ENCODE results near the gene SNRK.
"Not testable (repeated sequence)": the region's sequence is repeated elsewhere in the genome, so short reads cannot be mapped to it uniquely, and the experiment has no call there.

The SNRK gene

DNA sequence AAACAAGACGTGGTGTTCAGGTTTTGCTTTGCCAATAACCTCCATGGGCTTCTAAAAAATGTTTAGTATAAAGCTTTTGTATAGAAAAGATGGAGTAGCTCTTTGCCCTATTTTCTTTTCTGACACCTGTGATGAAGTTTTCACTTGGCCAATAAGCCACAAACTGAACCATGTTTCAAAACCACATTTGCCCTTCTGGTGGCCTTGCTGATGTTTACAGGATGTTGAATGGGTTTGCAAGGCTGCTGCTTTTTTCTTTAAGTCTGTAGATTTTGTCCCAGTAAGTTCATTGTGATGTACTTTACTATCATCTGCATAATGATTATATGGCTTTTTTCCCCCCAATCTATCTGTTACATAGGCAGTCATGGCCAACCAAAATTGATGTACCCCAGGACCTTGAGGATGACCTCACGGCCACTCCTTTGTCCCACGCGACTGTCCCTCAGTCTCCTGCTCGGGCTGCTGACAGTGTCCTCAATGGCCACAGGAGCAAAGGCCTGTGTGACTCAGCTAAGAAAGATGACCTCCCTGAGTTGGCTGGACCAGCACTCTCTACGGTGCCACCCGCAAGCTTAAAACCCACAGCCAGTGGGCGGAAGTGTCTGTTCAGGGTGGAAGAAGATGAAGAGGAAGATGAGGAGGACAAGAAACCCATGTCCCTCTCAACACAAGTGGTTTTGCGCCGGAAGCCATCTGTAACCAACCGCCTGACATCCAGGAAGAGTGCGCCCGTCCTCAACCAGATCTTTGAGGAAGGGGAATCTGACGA is 60.8 kb downstream of the SNRK start:
- DNase-seq = no peak

DNA sequence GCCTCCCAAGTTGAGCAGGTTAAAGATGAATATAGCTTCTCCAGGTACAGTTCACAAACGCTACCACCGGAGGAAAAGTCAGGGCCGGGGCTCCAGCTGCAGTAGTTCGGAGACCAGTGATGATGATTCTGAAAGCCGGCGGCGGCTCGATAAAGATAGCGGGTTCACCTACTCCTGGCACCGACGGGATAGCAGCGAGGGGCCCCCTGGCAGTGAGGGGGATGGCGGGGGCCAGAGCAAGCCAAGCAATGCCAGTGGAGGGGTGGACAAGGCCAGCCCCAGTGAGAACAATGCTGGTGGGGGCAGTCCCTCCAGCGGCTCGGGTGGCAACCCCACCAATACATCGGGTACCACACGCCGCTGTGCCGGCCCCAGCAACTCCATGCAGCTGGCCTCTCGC is 61.4 kb downstream of the SNRK start:
- DNase-seq = no peak

DNA sequence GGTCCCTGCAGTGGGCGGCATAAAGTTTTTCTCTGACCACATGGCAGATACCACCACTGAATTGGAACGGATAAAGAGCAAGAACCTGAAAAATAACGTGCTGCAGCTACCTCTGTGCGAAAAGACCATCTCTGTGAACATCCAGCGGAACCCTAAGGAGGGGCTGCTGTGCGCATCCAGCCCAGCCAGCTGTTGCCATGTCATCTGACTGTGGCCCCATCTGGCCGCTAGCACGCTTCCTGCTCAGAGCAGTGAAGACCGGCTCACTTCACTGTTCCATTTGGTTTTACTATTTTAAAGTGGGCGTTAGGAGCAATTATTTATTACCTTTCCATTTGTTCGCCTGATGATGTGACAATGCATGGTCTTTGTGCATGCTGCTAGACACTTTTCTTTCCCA is 62.0 kb downstream of the SNRK start:
- no peak for DNase-seq

DNA sequence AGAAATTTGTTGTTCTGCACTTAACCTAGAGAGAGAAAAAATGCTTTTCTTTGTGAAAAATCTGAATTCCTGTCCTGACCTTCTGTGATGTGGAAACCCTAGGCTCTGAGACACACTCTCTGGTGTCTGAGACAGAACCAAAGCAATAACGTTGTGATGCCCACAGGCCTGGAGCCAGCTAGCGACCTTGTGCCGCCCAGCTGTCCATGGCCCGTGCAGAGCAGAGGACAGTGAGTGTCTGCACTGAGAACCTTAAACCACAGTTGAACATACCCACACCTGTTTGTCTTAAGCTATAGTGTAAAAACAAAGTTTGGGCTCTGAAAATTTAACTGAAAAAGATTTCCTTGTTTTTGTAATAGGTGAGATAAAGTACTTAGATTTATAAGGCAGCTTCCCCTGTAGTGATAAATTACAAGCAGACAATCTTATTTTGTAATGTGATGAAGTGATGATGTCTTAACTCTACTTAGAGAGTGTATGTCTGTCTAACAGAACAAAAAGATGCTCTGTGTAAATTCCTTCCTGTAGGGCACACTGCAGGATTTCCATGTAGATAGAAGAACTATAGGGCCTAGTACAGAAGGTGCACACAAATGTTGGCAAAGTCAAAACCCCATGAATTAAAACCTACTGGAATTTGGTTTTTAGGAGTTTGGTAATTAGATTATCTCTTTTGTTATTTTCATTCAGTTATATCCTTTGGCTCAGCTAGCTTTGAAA is 62.7 kb downstream of the SNRK start:
- DNase-seq = no peak

DNA sequence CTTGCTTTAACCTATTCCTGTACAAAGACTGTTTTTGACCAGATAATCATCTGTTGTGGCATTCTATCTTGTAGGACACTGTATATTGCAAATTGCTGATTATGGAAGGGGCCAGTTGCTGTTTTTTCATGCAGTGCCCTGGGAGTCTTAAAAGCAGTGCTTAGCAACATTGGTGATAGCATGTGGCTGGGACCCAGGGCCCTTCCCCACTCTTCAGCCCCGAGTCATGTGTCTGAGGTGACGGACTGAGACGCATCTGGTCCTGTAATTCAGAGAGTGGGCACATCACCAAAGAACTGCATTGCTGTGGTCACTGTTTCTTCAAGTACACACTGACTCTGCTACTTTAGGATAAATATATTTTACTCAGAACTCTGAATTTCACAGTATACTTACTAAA is 63.4 kb downstream of the SNRK start:
- no peak for DNase-seq

DNA sequence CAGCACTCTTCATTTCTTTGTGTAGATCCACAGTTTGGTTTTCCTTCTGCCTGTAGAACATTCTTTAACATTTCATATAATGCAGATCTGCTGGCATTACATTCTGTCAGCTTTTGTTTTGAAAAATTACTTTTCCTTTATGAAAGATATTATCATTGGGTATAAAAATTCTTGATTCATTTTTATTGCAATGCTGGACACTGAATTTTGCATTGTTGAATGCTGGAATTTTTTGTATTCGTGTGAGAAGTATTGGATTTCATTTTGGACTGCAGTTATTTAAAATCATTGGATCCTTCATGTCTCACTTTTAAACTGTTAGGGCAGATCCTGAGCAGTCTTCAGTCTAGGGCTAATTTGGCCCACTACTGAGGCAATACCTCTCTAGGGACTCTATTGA is 67.1 kb downstream of the SNRK start:
- DNase-seq = no peak

DNA sequence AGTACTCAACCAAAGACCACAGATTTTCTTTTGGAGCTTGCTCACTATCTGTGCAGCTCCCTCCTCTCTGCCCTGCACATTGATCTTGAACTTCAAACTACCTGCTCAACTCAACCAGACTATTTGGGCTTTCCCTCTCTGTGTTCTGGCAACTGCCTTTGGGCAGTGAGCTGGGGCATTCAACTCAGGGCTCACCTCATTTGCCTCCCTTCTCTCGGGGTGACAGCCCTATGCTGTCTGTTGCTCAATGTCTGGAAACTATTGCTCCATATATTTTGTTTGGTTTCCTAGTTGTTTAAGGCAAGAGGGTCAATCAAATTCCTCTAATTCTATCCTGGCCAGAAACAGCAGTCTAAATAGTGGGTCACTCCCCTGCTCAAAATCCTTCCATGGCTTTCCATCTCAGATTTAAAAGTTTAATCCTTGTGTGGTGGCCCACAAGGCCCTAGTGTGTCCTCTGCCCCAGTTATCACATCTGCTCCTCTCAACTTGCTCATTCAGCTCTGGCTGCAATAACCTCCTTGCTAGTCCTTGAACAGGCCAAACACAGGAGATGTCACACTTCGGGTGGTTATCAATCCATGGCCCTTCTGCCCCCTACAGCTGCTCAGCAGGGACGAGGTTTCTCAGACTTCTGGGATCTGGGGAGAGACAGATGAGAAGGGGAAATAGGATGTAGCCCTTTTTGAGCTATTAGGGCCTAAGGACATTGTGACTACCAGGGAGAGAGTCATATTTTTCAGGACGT is 67.8 kb downstream of the SNRK start:
- DNase-seq = no peak

DNA sequence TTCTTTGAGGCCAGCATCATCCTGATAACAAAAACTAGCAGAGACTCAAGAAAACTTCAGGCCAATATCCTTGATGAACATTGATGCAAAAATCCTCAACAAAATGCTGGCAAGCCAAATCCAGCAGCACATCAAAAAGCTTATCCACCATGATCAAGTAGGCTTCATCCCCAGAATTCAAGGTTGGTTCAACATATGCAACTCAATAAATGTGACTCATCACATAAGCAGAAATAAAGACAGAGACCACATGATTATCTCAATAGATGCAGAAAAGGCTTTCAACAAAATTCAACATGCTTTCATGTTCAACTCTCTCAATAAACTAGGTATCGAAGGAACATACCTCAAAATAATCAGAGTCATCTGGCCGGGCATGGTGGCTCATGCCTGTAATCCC is 69.7 kb downstream of the SNRK start:
- DNase-seq = not testable (repeated sequence)

DNA sequence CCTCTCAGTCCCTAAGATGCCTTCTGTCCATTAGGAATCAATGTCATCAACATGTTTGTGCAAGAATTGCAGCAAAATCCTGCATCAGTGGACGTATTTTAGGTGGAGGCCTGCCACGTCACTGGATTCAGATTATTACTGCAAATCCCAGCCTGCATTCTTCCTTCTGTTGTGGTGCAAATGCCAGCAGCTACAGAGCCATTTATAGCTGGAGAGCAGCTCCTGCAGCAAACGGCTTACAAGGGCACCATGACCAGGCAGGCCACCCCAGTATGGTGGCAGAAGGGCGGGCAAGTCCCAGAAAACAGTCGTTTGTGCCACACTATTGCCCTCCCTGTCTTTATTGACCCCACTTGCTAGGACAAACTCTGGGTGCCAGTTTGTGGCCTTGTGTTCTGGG is 74.7 kb downstream of the SNRK start:
- no peak for DNase-seq

DNA sequence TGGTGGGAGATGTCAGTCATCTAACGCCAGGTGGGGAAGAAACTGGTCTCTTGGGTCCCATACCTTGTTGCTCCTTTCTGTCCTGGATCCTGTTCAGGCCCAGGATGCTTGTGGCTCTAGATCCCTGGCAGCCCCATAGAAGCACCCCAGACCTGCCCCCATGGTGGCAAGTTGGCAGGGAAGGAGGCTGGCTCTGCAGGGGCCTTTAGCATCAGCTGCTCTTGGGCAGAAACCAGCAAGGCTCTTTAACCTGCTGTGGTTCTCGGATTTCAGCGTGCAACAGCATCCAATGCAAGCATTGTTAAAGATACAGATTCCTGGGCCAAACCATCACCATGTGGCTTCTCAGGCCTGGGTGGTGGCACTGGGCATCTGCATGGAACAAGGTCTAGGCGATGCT is 75.8 kb downstream of the SNRK start:
- no peak for DNase-seq

DNA sequence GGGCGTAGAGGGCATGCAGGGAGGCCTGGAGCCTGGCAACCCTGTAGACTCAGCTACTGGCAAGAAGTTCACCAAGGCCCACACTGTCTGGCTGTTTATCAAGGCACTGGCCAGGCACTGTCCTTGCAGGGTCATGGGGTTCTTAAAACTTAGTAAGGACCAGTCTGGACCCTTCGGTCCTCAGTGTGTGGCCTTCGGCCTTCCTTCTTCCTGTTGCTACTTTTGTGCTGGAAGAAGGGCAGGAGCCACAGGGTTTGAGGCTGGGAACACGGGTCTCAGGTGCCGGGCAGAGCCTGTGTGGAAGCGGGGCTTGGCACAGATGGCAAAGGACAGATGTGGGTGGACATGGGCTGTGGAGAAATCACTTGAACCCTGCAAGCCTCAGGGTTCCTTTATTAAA is 76.6 kb downstream of the SNRK start:
- no peak for DNase-seq

DNA sequence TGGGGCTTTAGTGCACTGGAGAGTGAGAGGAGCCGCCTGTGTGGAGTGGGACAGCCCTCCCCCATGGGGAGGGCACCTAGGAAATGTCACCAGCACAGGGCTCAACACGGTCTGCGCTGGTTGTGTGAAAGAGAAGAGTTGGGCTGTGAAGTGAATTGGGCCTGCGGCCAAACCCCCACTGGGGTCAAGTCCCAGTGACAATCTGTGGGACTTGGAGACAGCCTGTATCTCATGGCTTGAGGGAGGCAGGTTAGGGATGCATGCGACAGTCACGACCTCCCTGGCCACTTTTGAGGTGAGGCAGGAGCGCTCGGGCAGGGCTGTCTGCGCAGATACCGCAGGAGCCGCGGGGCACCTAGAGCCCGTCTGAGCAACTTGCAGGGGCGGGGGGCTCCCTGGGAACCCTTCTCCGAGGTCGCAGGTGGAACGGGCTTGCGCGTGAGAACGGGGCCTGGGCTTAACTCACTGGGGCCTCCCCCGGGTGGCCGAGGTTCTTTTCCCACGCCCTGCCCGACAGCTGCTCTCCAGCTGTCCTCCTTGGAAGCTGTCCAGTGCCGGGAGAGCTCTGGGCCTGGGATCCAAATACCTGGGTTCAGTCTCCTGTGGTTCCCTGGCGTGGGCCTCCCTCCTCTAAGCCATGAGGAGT is 77.4 kb downstream of the SNRK start:
- no peak for DNase-seq

DNA sequence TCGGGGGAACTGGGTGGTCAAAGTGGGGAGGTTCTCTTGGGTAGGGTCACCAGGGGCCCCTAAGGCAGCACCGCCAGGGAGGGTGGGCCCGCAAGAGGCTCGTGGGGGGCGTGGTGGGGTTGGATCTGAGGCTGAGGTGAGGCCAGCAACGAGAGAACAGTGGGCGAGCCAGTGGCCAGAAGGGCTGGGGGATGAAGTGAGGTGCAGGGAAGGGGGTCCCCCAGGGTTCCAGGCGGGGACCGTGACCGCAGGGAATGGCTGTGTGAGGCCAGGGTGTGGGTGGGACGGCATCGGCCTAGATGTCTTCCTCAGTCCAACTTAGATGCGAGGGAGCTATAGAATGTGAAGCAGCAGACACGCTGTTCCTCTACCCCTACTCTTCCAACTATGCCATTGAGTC is 78.2 kb downstream of the SNRK start:
- DNase-seq = no peak

DNA sequence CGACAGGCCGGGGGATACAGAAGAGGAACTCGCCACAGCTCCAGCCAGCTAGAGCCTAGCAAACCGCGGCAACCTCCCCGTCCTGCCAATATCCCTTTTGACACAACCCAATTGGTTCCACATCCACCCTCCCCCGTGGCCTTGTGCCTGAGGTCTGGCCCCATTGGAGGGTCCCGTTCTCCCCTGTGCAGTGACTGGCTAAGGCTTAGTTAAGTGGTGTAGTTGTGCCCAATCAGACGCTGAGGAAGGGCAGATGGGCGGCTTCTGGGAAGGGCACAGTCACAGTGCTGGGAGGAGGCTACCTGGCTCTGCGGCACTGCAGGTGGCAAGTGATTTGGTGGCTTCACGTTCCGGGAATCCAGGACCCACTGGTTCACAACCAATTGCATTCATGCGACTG is 78.6 kb downstream of the SNRK start:
- no peak for DNase-seq

DNA sequence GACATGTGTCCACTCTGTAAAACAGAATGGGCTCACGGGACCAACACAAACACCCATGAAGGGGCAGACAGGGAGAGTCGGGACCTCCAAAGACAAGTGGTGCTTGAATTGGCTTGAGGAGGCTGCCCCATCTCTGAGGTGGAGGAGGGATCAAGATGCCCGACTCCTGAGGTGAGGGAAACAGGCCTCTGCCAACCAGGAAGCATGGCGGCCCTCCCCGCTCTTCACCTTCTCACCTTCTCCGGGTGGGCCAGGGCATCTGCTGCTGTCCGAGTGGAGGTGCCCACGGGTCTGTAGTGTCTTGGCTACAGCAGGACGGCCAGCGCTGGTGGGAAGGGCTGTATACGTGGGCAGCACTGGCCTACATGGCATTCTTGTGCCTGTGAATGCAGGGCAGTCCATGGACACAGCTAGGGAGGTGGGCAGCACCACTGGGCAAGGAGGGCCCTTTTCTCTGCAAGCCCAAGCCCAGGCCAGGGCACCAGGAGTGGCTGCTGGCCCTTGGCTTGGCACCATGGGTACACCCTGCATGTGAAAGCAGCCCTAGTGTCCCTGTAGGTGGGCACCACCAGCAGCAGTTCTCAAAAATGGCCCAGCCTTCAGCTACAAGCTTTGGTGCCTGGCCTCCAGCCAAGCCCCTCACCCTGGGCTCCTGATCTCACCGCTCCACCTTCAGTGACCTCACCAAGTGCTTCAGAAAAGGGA is 79.4 kb downstream of the SNRK start:
- no peak for DNase-seq

DNA sequence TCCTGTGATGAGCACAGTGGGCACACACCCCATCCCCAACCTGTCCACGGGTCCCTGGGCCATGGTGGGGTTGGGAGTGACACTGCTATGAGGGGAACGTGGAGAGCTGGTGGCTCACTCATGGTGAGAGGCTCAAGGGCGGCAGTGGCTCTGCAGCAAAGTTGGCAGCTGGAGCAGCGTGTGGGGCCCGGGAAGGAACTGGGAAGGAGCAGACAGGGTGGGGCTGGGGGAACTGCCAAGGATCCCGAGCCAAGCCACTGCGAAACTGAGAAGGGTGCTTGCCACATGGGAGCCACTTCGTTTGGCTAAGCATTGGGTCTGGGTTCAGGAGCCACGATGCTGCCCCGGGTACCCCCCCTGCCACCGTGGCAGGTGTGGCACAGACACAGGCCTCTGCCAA is 80.1 kb downstream of the SNRK start:
- DNase-seq = no peak

DNA sequence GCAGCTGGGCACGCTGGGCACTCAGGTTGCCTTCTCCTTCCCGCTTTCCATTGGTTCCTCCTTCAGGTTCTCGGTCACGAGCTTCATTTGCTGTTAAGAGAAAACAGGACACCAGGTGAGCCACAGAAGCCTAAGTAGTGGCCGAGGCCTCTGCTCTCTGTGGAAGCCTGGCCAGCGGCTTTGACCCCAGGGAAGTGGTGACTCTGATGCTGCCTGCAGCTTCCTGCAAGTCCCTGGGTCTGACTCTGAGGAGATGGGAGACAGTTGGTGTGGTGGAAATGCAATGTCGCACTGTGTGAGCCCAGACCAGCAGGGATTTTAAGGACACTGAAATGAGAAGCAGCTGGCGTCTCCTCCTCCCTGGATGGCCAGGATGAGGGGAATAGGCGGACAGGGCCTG is 80.5 kb downstream of the SNRK start:
- DNase-seq = no peak

DNA sequence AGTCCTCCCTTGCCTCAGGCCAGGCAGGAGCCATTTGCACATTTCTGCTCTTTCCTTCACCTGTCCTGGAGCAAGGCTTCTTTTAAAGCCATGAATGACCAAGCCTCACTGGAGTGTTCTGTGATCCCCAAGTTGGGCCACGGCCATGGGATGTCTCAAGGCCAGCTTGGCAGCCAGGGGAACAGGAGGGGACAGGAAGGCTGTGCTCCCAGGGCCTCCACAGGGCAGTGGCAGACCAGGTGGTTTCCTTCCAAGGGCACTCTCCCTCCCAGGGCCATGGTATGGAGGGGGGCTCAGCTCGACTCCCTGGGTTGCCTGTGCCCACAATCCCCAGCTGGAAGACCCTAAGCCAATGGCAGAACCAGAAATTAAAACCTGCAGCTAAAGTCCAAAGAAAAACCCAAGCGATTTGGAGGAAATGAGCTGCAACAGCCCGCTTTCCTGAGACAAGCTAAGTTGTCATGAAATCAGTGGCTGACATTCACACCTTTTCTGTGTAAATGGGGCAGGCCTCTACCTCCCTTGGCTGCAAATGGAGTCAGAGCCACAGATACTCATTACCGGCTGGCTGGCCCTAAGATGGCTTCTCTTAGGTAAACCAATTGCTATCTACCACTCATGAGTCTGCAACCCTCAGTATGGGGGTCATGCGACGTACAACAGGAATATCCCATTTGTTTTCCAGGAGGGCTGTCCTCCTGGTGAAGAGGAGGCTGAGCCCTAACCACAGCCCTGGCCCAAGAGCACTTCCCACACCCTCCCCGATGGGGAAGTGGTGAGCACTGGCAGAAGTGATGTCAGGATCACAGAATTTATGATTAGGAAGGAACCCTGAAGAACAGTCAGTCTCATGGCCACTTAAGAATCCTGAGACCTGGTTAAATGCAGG is 83.3 kb downstream of the SNRK start:
- DNase-seq = no peak

DNA sequence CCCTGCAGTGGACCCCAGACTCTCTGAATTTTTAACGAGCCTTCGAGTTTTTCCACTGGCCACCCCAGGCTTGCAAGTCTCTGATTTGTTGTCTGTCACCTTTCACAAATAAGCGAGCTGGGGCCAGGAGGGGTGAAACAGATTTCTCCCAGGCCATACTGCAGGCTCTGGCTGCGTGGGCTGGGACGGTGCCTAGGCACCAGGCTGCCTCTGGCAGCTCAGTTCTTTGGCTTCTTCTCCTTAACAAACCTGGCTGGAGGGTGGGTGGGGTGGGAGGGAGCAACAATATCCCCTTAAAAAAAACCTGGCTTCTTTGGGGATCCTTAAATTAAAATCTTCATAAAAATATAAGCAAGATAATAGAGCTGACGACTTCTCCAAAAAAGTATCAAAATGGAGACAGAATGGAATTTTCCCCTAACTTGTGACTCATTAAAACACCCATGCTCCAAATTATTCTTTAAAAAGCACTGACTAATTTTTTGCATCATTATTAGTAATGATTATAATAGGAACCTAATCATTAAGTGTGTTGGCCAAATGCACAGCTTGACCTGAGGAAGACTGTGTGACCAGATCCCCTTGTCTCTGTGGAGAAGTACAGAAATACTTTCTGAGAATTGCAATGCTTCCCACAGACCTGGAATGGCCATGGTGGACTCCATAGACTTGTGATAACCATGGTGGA is 84.1 kb downstream of the SNRK start:
- DNase-seq = no peak

DNA sequence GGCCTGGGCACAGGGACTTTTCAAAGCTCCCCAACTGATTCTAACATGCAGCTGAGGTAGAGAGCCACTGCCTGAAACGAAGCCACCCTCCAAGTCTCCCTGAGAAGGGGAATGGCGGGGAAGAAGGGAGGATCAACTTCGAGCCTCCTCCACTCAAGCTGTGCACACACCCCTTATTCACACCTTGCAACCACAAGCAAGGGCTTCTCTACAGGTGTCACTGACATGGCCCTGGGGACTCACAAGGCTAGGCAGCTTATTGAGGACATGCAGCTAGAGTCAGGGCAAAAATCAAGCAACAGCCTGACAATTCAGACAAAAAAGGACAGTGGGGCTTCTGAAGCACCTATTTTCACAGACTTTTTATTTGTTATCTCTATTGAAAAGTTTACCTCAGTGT is 85.2 kb downstream of the SNRK start:
- no peak for DNase-seq
